PFSK-1 (cell line): ENCODE data around the gene RPS6KC1.

ENCODE experiments used
- POLR2AphosphoS5 ChIP-seq: IDR thresholded peaks from 2 replicates; pipeline ENCODE4 v1.6.1; 2012; ENCODE audit warnings: low read depth, mild to moderate bottlenecking, control low read depth, low read length, moderate library complexity
- TF ChIP-seq, protein P1 (sequence below), 2 experiments: IDR thresholded peaks; 2 replicates each; pipeline versions ENCODE4 v1.6.1 to v1.8.0; 2011 to 2012; ENCODE audit warnings: low read depth in 2 of 2, low read length in 2 of 2, control low read depth in 1 of 2, inconsistent platforms in 1 of 2, mild to moderate bottlenecking in 1 of 2, moderate library complexity in 1 of 2; ENCODE audit not compliant: insufficient read depth in 1 of 2

- TF ChIP-seq POLR2AphosphoS5 = no peak
- TF ChIP-seq, protein P1, sequence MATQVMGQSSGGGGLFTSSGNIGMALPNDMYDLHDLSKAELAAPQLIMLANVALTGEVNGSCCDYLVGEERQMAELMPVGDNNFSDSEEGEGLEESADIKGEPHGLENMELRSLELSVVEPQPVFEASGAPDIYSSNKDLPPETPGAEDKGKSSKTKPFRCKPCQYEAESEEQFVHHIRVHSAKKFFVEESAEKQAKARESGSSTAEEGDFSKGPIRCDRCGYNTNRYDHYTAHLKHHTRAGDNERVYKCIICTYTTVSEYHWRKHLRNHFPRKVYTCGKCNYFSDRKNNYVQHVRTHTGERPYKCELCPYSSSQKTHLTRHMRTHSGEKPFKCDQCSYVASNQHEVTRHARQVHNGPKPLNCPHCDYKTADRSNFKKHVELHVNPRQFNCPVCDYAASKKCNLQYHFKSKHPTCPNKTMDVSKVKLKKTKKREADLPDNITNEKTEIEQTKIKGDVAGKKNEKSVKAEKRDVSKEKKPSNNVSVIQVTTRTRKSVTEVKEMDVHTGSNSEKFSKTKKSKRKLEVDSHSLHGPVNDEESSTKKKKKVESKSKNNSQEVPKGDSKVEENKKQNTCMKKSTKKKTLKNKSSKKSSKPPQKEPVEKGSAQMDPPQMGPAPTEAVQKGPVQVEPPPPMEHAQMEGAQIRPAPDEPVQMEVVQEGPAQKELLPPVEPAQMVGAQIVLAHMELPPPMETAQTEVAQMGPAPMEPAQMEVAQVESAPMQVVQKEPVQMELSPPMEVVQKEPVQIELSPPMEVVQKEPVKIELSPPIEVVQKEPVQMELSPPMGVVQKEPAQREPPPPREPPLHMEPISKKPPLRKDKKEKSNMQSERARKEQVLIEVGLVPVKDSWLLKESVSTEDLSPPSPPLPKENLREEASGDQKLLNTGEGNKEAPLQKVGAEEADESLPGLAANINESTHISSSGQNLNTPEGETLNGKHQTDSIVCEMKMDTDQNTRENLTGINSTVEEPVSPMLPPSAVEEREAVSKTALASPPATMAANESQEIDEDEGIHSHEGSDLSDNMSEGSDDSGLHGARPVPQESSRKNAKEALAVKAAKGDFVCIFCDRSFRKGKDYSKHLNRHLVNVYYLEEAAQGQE (IDR thresholded peaks at IDR 0.05; ENCODE audit: insufficient read depth in 1 of 2, low read depth in 2 of 2, low read length in 2 of 2) = no peak
These were observed 2.4 kb downstream of the RPS6KC1 start for GRCh38 chr1:213053455-213053854.
